Inferior parietal cortex (tissue), 1 donor: Measurements from ENCODE around the gene CKAP5.
A peak's percentile ranks its signal among the peaks of the same experiment; 100 is the strongest.
"Not testable (repeated sequence)": the region's sequence is repeated elsewhere in the genome, so short reads cannot be mapped to it uniquely, and the experiment has no call there.

Experiments used
- DNase-seq: peaks from one replicate; pipeline ENCODE4 v3.0.0-alpha.2; 2016; ENCODE audit errors: extremely low spot score

CKAP5 gene

DNA sequence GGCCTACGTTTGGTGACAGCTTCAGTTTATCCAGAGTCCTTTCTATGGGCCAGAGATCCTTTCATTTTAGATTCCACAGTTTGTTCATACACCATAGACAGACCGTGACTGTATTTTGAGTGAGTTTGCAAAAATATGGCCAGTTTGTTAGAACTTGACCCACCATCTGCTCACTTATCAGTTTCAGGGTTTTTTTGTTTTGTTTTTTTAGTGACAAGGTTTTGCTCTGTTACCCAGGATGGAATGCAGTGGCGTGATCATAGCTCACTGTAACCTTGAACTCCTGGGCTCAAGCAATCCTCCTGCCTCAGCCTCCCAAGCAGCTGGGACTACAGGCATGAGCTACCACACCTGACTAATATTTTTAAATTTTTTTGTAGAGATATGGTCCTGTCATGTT, 9.1 kb upstream of the CKAP5 start:
- DNase-seq: no peak

DNA sequence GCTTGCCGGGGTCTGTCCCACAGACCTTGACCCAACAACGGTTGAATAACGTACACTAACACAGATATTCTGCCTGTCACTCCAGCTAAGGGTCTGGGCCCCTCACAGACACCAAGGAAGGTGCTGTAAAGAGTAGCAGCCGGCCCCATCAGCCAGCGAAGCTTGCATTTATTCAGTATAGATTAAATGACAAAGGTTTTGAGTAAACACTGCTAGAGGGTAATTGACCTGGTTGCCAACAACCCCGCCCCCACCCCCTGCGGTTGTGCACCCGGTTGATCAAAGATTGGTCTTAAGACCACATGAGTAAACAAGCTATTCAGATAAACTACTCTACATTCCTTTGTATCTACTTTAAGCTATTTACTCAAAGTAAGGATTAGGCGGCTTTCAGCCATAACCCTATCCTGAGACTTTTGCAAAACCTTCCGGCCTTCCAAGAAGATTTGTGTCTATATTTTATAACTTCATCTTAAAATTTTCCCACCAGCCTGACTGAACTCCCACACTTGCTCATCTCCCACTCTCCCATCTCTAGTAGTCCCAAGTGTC, 4.8 kb upstream of the CKAP5 start:
- DNase-seq: no peak

DNA sequence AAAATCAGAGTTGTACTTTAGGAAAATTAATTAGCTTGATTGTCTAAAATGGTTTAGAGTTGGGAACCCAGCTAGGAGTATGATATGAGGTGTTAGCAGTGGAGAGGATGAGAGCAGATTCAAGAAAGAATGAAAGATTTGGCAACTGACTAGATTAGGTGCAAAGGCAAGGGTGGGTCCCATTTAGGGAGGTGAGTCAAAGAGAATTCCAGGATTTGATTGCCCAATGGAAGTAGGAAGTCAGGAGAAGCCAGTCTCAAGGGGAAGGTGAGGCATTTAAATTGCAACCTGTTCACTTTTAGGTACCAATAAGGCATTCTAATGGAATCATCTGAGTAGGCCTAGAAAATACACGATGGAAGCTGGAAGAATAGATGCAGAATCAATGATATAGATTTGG, 3.6 kb upstream of the CKAP5 start:
- DNase-seq: no peak

DNA sequence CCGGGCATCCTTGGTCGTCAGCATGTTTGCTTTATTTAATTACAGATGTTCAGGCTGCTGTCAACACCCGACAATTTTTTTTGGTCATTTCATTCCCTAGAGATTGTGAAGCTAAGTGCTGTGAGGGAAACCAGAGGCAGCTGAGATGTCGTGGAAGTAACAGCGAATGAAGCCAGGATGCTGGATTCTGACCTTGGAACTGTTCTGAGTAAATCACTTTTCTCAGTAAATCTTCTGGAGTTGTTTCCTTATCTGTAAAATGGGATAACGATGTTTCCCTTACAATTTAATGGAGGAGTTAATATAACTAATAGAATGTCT, 390 bp upstream of the CKAP5 start:
- DNase-seq: no peak

DNA sequence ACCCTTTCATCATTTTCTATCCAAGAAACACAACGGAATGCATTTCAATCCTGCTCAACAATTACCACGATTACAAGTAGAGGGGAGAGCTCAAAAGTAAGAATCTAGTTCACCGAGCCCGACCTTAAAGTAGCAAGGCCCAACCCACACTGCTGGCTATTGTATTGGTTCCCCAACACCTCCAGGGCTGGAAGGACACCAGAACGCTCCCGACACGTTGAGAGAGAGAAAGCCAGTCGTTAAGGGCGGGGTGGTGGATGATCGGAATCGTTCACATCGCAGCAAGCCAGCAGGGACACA, 690 bp downstream of the CKAP5 start:
- DNase-seq: no peak

DNA sequence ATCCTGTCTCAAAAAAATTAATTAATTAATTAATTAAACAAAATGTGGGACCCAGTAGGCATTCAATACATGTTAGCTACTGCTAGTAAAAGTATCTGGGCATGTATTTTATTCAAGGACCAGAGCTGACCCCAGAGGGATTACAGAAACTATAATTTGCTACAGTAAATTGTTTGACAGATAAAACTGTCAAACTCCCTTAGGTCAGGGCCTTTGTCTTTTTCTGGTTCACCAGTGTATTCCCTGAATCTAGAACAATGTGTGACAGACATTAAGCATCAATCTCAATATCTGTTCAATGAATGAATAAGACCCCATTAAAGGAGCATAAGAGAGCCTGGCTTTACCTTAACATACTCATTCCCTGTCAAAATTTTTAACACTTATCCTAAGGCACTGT, 6.0 kb downstream of the CKAP5 start:
- no peak for DNase-seq

DNA sequence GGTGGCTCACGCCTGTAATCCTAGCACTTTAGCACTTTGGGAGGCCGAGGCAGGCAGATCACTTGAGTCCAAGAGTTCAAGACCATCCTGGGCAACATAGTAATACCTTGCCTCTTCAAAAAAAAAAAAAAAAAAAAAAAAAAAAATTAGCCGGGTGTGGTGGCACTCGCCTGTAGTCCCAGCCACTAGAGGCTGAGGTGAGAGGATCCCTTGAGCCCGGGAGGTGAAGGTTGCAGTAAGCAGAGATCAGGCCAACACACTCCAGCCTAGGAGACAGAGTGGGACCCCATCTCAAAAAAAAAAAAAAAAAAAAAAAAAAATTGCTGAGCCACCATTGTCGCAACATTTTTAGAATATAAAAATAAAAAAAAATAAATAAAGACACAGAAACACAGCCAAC, 7.6 kb downstream of the CKAP5 start:
- no peak for DNase-seq

DNA sequence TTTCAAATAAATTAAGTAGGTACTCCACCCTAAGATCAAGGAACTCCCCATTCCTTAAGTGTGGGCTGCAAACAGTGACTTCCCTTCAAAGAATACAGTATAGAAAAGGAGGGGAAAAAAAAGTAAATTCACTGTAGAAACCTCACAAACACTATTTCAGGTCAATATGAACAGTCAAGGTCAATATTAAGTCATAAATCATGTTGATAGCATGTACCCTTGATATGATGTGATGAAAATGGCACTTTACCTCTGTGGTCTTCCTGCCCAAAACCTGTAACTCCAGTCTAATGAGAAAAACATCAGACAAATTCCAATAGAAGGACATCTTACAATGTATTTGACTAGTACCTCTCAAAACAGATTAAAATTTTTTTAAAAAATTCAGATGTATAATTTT, 8.2 kb downstream of the CKAP5 start:
- DNase-seq: no peak

DNA sequence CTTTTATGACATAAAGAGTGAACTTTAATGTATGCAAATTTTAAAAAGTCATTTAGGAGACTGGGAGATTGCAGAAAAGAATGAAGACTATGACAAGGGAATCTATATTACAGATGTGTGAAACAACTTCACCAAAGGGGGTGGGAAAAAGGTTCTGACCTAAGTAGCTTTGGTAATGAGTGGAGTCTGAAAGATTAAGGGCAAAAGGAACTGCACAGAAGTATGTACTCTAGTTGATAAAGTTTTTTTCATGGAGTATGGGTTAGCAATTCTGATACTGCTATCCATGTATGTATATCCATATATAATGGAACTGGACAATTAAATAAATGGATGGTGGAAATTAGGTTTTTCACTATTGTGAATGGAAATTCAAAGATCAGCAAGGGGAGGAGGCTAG, 9.2 kb downstream of the CKAP5 start:
- no peak for DNase-seq

DNA sequence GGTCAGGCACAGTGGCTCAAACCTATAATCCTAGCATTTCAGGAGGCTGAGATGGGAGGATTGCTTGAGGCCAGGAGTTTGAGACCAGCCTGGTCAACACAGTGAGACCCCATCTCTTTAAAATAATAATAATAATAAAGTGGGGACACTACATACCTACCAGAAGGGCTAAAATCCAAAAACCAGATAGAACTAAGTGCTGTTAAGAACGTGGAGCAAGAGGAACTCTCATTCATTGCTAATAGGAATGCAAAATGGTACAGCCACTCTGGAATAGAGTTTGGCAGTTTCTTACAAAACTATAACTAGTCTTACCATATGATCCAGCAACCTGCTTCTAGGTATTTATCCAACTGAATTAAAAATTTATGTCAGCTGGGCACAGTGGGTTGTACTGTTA, 9.6 kb downstream of the CKAP5 start:
- no peak for DNase-seq

DNA sequence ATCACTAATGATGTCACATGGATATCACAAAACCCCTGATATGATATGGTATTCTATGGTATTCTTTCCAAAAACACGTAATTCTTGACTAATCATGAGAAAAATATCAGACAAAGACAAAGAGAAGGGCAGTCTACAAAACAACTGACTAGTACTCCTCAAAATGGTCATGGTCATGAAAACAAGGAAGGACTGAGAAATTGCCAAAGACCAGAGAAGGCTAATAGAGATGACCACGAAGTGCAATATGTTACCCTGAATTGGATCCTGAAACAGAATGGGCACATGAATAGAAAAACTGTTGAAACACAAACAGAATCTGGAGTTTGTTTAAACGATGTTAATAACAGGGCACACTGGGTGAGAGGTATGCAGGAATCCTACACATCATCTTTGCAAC, 10.2 kb downstream of the CKAP5 start:
- no peak for DNase-seq

DNA sequence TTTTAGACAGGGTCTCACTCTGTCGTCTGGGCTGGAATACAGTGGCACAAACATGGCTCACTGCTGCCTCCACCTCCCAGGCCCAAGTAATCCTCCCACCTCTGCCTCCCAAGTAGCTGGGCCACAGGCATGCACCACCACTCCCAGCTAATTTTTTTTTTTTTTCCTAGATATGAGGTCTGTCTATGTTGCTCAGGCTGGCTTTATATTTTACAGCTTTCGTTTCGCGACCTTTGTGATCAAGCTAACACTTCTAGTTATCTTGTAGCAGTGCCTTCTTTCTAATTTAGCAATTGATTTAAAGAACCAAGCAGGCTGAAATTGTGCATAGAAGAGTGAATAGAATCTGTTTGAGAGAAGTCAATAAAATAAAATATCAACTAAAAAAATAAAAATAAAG, 11.3 kb downstream of the CKAP5 start:
- no peak for DNase-seq

DNA sequence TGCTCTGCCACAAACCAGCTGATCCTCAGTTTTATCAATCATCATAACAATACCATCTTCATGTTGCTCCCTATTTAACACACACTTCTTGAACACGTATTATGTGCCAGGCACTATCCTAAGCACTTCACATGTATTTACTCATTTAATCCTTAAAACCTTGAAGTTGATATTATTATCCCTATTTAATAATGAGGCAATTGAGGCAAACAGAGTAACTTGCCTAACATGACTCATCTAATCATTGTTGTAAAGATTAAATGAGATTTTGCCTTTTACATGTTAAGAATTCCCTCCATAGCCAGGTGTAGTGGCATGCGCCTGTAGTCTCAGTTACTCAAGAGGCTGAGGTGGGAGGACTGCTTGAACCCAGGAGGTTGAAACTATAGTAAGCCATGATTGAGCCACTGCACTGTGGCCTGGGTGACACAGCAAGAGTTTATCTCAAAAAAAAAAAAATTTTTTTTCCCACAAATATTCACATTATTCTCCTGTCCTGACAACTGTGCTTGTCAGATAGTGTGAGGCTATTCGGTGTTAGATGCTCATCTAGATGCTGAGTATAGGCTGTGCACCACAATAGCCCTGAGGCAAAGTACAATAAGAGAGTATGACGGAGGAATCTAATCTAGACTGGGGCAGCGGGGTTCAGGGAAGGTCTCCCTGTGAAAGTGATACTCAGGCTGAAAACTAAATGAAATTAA, 13.4 kb downstream of the CKAP5 start:
- DNase-seq: no peak

DNA sequence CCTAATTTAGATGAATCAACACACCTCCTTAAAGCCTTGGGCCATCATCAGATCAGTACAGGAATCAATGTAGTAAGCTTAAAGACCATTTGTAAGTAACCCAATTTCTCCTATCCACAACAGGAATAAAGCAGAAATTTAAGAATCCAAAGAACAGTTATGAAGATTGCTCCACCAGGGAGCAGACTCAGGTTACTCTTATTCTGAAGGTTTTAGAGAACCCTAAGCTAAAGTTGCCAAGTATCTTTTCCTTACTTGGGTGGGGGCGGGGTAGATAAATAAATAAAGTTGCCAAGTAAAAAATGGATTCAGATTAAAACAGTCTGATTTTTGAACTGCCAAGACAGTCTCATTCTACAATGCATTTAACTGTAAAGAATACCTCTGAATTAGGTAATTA, 18.1 kb downstream of the CKAP5 start:
- DNase-seq: no peak

DNA sequence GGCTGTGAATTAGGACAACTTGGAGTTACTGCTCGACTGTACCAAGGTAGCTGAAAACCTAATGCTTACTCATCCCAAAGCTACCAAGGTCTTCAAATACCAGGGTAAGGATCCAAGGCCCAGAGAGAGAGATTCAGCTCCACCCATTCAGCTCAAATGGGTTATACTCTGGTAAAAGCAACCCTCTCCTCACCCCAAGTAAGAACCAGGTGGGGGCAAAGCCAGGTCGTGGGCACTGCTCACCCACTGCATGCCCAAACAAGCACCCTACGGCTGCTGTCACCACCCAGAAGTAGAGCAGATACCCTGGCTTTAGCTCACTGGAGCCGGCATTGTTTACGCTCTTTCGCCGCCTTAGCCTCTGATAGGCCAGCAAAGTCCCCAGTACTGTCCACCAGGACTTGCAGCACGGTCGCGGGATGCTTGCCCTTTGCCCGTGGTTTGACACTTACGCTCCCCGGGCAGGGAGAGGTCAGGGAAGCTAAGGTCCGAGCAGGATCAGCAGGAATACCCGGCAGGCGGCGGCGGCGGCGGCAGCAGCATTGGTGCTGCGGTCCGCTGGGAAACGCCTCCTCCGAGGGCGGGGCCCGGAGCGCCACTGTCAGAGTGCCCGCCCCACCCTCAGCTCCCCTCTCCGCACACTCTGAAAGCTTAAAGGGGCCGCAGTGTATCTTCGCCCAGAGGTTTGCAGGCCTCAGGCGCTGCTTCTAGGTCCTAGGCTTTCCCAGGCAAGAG, 19.6 kb downstream of the CKAP5 start:
- peak; percentile 76 for DNase-seq

DNA sequence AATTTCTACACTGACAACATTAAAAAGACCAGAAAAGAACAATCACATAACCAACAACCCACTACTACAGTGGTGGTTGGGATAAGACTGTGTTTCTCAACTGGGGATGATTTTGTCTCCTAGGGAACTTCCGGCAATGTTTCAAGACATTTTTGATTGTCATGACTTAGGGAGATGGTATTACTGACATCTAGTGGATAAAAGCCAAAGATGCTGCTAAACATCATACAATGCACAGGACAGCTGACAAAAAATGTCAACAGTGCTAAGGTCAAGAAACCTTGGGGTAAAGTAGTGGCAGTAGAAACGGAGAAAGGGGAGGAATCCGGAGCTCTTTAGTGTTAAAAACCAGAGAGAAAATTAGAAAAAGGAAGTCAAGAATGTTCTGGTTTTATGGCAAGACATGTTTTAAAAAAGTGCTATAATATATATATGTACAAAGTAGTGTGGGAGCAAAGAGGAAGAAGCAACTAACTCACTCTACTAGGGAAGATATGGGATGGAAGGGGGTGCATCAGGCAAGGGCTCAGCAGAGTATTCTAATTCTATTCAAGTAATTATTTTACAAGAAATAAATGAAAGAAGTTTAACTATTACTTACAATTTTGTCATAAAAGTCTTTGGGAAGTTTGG, 37.2 kb downstream of the CKAP5 start:
- peak; percentile 15 for DNase-seq

DNA sequence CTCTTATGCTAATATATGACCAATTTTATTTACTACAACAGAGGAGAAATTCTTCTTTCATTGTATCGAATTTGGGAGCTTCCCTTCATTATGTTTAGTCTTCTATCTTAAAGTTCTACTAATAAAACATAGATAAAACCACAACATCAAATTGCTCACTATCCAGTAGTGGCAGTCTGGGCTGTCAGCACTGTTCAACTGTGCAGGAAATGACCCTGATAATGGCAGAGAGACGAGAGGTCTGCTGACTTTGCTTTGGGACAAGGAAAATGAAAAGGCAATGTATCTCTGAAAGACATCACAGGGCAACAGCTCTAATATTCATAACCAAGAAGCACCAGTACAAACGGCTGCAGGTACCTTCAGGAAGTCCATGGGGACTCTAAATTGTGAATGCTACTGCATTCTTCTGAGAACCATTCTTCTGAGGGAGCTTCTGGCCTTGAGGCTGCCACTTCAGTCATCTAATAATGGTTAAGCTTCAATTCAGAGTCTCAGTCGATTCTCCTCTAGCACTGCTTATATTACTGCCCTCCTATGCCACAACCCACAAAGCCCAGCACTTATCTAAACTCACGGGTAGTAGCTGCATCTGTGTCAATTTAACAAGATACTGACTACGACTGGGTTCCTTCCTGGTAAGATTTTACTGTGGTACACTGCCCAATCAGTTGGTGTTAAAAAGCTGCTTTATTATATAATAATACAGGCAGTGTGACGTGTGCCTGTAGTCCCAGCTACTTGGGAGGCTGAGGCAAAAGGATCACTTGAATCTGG, 44.2 kb downstream of the CKAP5 start:
- no peak for DNase-seq

DNA sequence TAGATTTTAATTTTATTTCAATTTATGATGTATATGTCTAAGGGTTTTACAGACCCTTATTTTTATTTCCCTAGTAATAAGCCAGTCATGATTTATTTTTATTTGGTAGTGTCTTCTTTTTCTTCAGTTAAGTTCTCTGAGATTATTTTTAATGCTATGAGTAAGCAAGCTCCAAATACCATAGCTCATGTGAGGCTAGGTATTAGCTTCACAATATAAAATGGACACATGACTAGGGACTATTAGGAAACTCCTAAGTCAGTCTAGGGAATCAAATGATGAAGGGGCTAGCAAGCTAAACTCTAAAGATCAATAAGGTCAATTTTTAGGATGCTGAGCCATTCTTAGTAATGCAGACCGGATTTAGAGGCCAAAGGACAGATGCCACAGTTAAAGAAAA, 45.9 kb downstream of the CKAP5 start:
- DNase-seq: no peak

DNA sequence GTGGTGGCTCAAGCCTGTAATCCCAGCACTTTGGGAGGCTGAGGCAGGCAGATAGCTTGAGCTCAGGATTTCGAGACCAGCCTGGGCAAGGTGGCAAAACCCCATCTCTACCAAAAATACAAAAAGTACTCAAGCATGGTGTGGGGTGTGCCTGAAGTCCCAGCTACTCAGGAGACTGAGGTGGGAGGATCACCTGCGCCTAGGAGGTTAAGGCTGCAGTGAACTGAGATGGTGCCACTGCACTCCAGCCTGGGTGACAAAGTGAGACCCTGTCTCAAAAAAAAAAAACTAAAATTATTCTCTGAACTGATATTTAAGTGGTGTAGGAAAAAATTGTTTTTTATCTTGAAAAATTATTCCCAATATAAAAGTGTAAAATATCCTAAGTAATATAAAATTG, 46.4 kb downstream of the CKAP5 start:
- not testable (repeated sequence) for DNase-seq

DNA sequence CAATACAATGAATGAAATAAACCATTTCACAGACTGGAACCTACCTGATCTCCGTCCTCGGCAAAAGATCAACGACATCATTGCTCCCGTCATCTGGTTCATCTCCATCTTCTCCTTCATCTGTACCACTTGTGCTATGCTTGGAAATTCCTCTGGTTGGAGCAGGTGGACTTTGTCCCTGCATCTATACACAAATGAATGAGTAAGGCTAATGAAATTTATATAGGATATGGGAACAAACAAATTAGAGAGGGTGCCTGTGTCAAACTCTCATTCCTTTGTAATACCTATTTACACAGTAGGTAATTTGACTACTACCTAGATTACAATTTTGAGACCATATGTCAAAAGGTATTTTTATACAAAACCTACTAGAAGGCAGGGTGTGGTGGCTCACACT, 67.7 kb downstream of the CKAP5 start:
- DNase-seq: no peak

DNA sequence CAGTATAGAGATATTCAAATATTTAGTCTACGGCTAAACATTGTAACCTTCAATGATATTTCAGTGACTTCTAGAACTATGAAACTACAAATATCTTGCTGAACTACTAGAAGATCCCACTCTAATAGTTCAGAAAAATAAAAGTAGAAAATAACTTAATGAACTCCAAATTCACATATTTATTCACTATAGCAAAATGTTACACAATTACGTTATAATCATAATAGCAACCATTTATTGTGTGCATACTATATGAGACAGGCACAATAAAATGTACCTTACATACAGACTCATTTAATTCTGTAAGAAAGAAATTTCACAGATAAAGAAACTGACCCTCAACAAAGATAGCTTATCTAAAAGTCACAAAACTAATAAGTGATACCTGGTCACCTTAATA, 69.2 kb downstream of the CKAP5 start:
- DNase-seq: no peak

DNA sequence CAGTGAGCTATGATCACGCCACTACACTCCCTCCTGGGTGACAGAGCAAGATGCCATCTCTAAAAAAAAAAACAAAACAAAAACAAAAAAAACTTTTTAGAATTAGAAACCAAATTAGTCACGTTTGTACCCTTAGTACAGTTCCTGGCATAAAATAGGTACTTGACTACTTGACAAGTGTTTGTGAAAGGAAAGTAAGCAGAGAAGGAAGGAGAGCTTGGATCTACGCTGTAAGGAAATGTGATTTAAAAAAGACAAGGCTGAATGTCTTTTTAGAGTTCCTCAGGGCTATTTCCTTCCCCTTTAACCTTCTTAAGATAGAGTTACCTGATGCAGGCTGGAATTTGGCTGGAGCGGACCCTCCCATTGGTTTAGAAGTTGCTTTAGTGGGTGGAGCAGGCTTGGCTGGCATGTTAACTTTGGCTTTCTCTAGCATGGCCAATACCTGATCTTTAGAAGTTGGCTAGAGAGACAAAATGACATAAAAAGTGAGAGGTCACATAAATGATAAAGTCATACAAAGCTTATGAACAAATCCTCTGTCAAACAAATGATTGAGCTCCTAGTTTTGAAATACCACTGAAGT, 76.4 kb downstream of the CKAP5 start:
- no peak for DNase-seq
